ENCODE data around the gene AJAP1. TPM values are rescaled to one million over a fixed set of nuclear protein-coding genes. Genes with fewer than 3 reads are reported as not detected.

Gene AJAP1
- total and polyA plus RNA-seq, 3 donors from 2014 or later: 5.0 to 5.8 (median 5.4) TPM

GRCh38 chr1:4696161-4696745, 41.8 kb downstream of the AJAP1 start:
- no peak overlapping the region for H3K27ac ChIP-seq
- WGBS, 2 donors: 80 to 88% methylated on average over 11 to 12 of the region's 12 CpGs
- no peaks in the 10 kb centered on the region for H3K27me3 ChIP-seq
- intact Hi-C loops (cut with DNase I; ENCODE audit: low total_unique reads): no loop called here
- TF ChIP-seq POLR2A (IDR thresholded peaks at IDR 0.05): no peak
- no peak for TF ChIP-seq CTCF (IDR thresholded peaks at IDR 0.05)
- H3K36me3 ChIP-seq (ENCODE audit: low read depth, missing control alignments): no peaks in the 10 kb centered on the region
- H3K9me3 ChIP-seq: no peaks in the 10 kb centered on the region
- H3K4me1 ChIP-seq: no peaks in the 10 kb centered on the region
- no peak overlapping the region for H3K4me3 ChIP-seq
- DNase-seq: no peak

DNA sequence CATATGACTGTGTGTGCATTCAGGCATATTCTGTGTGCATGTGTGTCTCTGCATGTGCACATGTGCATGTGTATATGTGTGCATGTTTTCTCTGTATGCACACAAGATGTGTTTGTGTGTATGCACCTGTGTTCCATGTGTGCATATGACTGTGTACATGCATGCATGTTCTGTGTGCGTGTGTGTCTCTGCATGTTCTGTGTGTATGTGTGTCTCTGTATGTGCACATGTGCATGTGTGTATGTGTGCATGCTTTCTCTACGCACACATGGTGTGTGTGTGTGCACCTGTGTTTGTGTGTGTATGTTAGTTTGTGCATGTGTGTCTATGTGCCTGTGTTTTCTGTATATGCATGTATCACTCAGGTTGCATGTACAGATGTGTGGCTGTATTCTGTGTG, 42.3 kb downstream of the AJAP1 start:
- no peaks in the 10 kb centered on the region for H3K4me1 ChIP-seq
- H3K36me3 ChIP-seq (ENCODE audit: low read depth, missing control alignments): no peaks in the 10 kb centered on the region
- 90 to 98% methylated on average over 2 of the region's 2 CpGs for WGBS, 2 donors
- H3K4me3 ChIP-seq: no peak overlapping the region
- no peak overlapping the region for H3K27ac ChIP-seq
- H3K27me3 ChIP-seq: no peaks in the 10 kb centered on the region
- intact Hi-C loops (cut with DNase I; ENCODE audit: low total_unique reads): no loop called here
- TF ChIP-seq CTCF (IDR thresholded peaks at IDR 0.05) (no peak), POLR2A (IDR thresholded peaks at IDR 0.05) (no peak)
- DNase-seq: no peak
- no peaks in the 10 kb centered on the region for H3K9me3 ChIP-seq

DNA sequence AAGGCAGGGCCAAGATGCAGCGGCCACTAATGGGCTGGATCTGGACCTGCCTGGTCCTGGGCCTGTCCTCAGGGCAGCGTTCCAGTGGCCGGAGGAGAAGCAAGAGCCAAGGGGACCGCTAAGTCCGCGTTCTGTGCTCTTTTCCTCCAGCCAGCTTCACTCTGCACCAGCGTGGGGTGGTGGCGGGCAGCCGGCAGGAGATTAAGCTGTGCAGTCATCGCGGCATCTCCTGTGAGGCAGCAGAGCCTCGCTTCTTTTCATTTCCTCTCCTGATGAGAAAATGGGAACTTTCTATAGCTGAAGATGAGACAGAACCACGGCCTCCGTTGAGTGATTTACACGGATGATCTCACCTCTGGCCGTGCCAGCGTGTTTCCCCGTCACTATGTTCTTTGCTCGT, 43.4 kb downstream of the AJAP1 start:
- H3K27me3 ChIP-seq: no peaks in the 10 kb centered on the region
- TF ChIP-seq CTCF (IDR thresholded peaks at IDR 0.05): no peak
- no peak for TF ChIP-seq POLR2A (IDR thresholded peaks at IDR 0.05)
- 88 to 93% methylated on average over 8 to 19 of the region's 19 CpGs for WGBS, 2 donors
- no peaks in the 10 kb centered on the region for H3K9me3 ChIP-seq
- H3K36me3 ChIP-seq (ENCODE audit: low read depth, missing control alignments): no peaks in the 10 kb centered on the region
- intact Hi-C loops (cut with DNase I; ENCODE audit: low total_unique reads): no loop called here
- H3K4me1 ChIP-seq: no peaks in the 10 kb centered on the region
- no peak overlapping the region for H3K4me3 ChIP-seq
- DNase-seq: no peak
- no peak overlapping the region for H3K27ac ChIP-seq

DNA sequence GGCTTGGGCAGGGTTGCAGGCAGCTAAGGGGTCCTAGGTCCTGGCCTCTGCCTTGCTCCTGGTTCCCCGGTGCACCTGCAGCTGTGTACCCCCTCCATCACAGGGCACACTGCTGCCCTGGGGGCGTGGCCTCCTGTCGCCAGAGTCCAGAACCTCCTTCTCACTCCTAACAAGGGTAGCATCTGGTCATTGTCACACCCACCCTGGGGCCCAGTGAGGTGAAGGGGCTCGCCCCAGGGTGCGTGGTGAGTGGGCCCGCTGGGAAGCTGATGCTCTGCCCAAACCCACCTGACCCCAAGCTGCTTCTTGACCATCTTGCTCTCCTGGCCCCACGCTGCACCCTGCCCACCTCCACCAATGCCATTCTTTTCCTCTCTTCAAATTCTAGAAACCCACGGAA, 44.5 kb downstream of the AJAP1 start:
- no peak overlapping the region for H3K27ac ChIP-seq
- TF ChIP-seq POLR2A (IDR thresholded peaks at IDR 0.05) (no peak), CTCF (IDR thresholded peaks at IDR 0.05) (no peak)
- no peaks in the 10 kb centered on the region for H3K36me3 ChIP-seq (ENCODE audit: low read depth, missing control alignments)

More for the DNA sequence above, 44.5 kb downstream of the AJAP1 start:
- intact Hi-C loops (cut with DNase I; ENCODE audit: low total_unique reads): no loop called here
- no peaks in the 10 kb centered on the region for H3K4me1 ChIP-seq
- no peak for DNase-seq
- H3K27me3 ChIP-seq: no peaks in the 10 kb centered on the region
- H3K4me3 ChIP-seq: no peak overlapping the region
- no peaks in the 10 kb centered on the region for H3K9me3 ChIP-seq
- 86 to 89% methylated on average over 7 to 8 of the region's 8 CpGs for WGBS, 2 donors

Measured in testis (tissue), 3 donors.